HG02884 (cell line): Measurements from ENCODE around the gene CAMKMT.

Experiments used
- ATAC-seq: cut with Tn5 transposase; IDR thresholded peaks from one replicate; pipeline ENCODE4 v1.9.1; 2021; ENCODE audit warnings: mild to moderate bottlenecking, moderate library complexity; ENCODE audit not compliant: unreplicated experiment

CAMKMT gene

DNA sequence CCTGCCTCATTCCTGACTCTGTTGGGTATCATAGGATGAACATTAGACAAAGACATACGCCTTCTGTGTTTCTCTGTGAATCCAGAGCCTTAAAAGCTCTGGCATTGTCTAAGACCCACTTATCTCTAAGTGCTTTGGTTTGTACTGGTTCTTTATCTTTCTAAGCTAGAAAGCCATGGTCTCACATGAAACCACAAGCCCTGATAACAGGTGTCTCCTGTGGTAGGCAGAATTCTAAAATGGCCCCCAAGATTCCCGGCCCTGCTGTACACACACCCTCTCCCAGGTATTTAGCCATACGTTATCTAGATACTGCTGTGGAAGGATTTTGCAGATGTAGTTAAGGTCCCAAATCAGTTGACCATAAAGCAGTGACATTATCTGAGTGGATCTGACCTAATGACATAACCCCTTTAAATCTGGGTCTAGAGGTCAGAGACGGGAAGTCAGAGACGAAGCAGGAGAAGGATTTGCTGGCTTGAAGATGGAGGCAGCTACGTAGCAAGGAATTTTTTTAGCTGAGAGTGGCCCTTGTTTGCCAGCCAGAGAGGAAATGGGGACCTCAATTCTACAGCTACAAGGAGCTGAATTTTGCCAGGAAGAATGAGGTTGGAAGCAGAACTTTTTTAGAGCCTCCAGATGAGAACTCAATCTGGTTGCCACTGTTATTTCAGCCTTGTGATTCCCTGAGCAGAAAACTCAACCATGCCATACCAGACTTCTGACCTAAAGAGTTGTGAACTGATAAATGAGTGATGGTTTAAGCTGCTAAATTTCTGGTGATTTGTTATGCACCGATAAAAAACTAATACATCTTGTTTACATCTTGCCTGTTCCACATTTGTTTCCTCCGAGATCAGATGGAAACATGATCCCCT is 186.7 kb downstream of the CAMKMT start:
- ATAC-seq = no peak

DNA sequence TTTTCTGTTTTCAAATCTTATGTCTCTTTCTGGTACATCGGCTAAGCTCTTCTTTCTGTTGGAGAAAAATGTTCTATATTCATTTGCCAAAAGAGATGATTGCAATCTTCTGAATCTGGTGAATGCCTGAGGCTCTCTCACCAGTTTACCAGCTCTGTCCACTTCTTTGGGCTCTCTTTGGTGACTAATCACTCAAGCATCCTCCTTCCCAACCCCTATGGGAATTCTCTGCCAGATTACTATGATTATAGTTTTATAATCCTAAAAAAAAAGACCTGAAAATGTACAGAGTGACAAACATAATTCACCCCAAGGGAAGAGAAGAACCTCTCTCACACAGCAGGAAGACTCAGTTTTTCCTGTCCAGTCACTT is 187.3 kb downstream of the CAMKMT start:
- no peak for ATAC-seq

DNA sequence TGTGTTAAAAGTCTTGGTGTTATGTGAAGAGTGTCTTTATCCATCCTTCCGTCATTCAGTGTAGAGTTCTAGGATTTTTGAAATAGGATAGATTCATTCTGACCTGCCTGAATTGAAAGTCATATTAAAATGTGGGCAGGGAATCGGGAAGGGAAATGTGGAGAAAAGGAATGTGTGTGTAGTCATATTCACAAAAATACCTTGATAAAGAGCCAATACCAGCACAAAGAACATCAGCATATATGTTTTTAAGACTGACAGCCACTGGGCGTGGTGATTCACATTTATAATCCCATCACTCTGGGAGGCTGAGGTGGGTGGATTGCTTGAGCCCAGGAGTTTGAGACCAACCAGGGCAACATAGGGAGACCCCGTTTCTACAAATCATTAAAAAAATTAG is 188.1 kb downstream of the CAMKMT start:
- ATAC-seq = no peak

DNA sequence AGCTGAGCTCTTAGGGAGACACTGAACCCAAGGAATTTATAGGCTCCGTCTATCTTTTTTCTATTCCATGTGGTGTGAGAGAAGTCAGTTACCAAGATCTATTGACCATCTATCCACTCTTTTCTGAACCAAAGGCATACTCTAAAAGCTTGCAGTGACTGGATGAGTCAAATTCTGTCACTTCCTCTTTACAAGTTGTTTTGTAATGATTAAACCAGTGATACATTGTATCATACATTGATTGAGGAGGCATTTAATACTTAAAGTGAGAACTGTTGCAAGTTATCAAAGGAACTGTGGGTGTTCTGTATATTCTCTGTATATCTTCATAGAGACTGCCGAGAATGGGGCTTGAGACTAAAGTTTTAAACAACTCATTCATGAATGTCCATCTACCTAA is 188.8 kb downstream of the CAMKMT start:
- peak; percentile 57 for ATAC-seq

DNA sequence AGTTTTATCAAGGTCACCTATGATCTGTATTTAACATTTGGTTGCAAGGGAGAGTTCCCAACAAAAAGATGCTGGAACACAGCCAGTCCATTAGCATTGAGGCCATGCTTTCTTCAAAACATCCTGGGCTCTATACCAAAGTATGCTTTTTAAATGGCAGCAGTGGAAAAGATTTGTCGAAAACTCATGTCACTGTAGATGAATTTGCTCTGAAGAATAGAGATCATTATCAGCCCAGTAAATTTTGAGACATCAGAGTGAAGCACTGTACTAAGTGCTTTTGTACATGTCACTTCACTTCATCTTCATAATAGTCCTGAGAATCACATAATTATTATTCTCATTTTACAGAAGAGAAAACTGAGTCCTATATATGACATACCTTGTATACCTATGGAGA is 189.8 kb downstream of the CAMKMT start:
- no peak for ATAC-seq

DNA sequence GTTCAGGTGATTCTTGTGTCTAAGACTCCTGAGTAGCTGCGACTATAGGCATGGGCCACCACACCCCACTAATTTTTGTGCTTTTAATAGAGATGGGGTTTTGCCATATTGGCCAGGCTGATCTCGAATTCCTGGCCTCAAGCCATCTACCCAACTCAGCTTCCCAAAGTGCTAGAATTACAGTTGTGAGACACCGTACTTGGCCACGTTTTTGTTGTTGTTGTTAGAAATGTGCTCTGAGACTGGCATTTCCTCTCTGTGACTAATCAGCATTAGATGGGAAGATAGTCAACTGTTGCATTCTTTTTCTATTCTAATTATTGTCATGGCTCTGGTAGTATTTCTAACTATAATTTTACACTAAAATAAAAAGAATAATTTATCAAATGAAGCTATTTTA is 191.7 kb downstream of the CAMKMT start:
- ATAC-seq = no peak

DNA sequence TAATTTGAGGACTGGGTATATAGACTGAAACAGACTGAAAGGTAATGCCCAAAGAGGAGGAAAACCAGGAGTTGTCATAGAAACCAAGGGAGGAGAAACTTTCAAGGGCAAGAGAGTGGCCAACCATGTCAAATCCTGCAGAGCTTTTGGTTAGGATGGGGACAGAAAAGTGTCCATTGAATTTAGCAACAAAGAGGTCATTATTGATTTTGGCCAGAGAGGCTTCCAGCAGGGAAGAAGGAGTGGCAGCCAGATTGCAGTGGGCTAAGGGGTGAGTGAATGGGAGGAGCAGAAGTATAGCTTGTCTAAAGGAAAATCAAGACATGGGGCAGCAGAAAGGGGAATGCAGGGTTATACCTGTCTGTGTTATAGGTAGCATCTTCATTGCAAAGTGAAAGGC is 194.0 kb downstream of the CAMKMT start:
- ATAC-seq = no peak

DNA sequence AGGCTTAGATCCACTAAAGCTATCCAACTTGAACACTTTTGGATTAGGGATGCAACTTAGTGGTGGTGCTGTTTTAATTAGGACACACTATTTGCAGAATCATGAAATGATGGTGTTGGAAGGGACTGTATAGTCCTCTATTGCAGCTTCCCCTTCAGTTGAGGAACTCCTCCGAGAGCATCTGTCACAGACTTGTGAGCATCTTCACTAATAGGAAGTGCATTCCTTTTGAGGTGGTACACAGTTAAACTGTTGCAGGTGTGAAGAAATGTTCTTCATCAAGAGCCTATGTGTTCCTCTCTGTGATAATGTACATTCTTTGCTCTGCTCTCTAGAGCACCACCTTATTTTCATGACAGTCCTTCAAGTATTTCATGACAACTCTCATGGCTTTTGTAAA is 197.4 kb downstream of the CAMKMT start:
- ATAC-seq = no peak

DNA sequence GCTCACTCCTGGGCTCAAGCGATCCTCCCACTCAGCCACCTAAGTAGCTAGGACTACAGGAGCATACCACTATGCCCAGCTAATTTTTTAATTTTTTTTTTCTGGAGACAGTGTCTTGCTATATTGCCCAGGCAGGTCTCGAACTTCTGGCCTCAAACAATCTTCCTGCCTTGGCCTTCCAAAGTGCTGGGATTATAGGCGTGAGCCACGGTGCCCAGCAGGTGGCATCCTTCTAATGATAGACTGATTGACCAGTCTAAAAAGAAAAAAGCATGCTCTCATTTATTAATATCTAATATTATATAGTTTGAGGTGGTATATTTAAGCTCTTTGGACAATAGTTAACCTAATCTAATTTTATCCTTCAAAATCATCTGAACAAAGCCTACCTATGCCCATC is 198.6 kb downstream of the CAMKMT start:
- ATAC-seq = no peak

DNA sequence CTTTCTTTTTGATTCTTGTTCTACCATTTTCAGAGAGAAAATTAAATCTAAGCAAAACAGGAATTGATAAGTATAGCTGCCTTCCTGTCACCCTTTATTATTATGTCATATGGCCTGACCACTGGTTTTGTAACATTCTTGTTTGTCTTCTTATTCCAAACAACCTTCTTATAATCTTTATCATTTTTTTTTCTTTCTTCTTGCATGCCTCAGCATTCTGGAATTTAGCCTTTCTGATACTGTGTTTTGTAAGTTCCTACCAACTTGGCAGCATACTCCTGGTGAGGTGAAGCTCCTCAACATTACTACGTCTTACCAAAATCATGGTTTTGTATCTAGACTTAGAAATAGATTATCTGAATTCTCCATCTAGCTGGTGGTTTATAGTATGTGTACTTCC is 199.2 kb downstream of the CAMKMT start:
- no peak for ATAC-seq

DNA sequence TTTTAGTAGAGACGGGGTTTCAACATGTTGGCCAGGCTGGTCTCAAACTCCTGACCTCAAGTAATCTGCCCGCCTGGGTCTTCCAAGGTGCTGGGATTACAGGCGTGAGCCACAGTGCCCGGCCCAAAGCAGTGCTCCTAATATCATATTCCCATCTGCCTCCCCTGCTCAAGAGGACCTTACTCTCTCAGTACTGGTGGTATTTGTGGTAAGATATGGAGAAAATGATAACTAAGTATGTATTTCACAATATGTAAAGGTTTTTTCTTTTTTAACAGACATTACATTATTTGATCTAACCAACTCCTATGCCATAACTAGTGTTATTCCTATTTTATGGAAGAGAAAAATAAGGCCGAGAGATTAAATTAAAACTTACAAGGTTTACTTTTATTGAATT is 201.0 kb downstream of the CAMKMT start:
- no peak for ATAC-seq

DNA sequence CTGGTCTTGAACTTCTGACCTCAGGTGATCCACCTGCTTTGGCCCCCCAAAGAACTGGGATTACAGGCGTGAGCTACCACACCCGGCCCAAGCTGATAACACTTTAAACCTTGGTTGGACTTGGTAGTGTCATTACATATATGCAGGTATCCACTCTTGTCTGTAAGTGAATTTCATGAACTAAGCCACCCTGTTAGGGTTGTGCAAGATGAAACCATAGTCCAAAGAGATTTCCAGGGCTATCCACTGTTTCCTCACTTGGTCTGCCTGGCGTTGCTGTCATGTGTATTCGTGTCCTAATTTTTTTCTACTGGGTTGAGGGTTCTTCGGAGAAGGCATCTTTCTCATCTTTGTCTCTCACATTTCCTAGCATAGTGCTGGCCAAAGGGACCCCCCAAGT is 203.0 kb downstream of the CAMKMT start:
- no peak for ATAC-seq

DNA sequence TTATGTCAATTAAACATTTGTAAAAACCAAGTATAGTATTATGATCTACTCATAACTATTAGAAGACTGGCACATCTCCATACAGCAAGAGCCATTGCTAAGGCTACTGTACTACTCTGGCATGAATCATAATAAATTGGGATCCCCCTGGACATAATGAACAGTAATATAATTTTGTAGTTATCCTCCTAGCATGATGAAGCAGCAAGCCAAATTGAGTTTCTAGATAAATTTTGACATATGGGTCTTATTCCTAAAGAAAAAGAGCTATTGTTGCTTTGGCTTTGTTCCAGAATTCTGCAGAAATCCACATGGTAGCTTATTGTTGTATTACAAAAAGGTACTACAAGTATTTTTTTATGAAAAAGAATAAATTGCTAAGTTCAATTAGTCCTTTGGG is 204.3 kb downstream of the CAMKMT start:
- no peak for ATAC-seq

DNA sequence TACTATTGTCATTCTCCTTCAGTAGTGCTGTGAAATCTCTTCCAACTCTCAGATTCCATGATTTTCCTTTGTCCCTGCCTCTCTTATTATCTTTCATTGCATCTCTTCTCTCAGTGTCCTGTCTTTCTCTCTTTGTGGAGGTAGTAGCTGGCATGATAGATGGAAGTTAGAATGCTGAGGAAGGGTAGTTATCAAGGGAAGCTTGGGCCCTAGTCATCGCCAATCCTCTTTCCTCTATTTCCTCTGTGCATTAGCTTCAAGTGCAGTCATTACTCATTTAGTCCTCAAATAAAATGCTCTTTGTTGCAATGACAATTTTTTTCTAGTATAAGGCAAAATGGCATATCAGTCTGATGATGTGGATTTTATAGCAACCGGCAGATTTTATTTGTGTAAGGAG is 207.7 kb downstream of the CAMKMT start:
- ATAC-seq = no peak

DNA sequence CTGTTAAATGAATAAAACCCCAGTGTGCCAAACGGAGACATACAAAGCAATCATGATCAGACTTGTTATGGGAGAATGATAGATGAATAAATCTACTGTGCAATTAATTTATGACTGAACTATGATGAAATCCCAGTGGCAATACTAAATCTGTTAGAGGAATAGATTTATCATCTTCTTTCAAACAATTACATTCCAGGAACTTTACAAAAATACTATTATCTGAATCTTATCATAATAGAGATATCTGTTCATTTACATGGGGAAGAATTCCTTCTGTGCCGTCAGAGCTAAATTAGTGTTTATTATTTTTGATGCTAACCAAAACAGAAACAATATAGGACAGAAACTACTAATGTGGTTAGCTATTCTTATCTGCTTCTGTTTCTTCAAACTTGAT is 208.5 kb downstream of the CAMKMT start:
- ATAC-seq = no peak

DNA sequence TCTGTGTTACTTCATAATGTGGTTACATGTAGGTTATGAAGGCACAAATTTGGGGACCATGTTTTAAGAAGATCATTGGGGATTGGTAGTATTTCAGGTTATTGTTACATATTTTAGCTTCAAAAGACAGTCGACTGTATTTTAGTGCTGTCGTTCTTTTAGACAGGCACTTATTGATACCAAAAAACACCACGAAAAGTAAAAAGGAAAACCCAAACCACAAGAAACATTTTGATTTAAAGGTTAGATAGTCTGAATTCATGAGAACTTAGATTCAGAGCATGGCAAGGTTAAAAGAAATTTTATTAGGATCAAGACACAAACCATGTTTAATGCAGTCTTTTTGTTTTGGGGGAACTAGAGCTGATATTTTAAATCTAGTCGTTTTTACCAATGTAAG is 209.0 kb downstream of the CAMKMT start:
- ATAC-seq = no peak

DNA sequence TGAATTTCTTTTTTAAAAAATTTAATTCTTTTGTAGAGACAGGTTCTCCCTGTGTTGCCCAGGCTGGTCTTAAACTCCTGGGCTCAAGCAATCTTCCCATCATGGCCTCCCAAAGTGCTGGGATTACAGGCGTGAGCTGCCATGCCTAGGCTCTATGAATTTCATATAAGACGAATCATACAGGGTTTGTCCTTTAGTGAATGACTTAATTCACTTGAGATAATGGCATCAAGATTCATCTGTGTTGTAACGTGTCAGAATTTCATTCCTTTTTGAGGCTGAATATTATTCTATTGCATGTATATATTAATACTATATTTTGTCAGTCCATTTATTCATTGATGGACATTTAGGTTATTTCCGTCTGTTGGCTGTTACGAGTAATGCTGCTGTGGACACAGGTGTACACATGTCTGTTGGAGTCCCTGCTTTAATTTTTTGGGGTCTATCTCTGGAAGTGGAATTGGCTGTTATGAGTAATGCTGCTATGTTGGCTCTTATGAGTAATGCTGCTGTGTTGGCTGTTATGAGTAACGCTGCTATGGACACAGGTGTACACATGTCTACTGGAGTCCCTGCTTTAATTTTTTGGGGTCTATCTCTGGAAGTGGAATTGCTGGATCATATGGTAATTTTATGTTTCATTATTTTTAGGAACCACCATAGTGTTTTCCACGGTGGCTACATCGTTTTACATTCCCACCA is 210.6 kb downstream of the CAMKMT start:
- ATAC-seq = no peak

DNA sequence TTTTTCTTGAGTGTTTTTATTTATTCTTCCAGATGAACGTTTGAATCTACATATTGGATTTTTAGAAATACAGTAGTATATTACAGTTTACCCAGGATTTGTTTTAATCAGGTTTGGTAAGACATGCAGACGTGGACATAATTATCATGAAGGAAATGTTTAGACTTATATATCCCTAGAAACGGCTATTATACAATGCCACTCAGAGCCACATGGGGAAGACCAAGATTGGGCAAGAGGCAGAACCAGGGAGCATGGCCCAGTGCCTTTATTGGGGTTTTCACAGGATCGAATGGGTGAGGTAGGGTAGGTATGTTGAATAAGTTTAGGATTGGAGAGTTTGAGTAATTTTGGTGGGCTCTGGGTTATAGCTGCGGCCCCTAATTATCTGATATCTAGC is 212.2 kb downstream of the CAMKMT start:
- ATAC-seq = no peak

DNA sequence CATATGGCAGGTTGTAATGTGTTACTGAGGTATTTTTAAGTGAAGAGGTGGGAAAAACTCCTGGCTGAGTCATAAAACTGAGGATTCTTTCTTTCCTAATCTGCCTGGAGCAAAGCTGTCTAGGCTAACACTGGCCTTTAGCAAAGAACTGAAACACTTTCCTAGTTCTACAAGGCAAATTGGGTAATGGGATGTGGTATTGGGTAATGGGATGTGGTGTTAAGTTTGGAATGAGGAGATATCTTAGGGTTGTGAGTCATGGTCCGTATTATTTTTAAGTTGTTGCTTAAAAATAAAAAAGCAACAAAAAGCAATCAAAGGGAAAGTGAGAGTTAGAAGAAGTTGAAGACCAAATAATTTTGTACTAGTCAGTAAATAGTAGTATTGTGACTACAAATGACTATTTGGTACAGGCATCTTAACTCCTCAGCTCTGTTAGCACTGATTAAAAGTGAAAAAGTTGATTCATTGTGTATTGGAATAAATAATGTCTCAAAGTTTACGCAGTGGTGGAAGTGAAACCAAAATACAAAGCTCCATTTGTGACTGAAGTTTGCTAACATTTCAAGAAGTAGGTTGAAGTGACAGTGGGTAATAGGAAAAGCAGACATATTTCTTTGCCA is 216.8 kb downstream of the CAMKMT start:
- peak; percentile 69 for ATAC-seq

DNA sequence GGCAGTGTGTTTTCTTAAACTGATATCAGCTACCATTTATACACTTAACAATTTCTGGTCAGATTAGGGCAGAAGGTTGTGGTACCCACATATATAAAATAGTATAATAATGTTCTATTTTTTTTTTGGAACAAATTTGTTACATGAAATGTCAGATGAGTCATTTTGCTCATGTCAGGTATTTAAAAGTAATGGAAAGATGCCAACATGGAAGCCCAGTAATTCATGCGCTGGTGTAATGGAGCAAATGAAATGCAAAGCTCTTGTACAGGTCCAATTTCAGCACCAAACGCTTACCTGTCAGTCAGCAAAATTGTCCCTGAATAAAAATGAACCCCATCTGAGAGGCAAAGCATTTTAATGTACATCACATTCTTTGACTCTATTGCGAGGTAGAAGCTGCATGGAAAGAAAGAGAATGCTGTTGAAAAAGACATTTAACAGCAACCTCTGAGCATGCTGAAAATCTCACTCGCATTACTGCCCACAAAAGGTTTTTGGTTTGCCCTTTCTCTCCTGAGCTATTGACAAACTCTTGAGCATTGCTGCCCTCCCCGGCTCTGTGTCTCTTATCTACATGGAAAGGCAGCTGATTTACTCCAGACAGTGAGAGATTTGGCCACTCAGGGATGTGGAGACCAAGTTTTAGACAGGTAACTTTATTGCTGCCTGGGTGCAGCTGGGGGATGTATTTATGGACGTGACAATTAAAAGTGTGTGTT is 217.5 kb downstream of the CAMKMT start:
- no peak for ATAC-seq

DNA sequence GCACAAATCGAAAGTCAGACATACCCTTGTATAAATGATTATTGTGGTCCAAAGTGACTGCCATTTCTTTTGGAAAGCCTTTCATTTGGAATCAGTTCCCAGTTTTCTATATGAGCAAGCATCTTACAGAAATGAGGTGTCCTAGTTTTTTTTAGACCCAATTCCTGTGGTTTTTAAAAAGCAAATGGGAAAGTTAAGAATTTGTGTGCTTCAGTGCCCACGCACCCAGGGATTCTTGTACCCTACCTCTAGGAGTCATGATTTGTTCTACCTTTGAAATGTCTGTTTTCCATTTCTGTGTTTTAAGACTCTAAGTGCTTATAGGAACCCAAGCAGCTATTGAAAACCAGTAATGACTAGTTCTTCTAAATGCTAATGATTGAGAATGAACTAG is 218.1 kb downstream of the CAMKMT start:
- ATAC-seq = no peak
